GM19328 (cell line): ENCODE results near the gene KHK.

Source experiments
- ATAC-seq: cut with Tn5 transposase; IDR thresholded peaks from one replicate; pipeline ENCODE4 v1.9.1; 2021; ENCODE audit warnings: mild to moderate bottlenecking, moderate library complexity; ENCODE audit not compliant: unreplicated experiment

Gene KHK

GRCh38 chr2:27086724-27087593 is at the start of gene KHK:
KHK (plus strand) TSS chr2:27086772; CDS start chr2:27087260, 488 bp downstream.
- peak; percentile 9 for ATAC-seq

- no peak for ATAC-seq
These were observed 48.6 kb upstream of the KHK start for GRCh38 chr2:27038012-27038411.

DNA sequence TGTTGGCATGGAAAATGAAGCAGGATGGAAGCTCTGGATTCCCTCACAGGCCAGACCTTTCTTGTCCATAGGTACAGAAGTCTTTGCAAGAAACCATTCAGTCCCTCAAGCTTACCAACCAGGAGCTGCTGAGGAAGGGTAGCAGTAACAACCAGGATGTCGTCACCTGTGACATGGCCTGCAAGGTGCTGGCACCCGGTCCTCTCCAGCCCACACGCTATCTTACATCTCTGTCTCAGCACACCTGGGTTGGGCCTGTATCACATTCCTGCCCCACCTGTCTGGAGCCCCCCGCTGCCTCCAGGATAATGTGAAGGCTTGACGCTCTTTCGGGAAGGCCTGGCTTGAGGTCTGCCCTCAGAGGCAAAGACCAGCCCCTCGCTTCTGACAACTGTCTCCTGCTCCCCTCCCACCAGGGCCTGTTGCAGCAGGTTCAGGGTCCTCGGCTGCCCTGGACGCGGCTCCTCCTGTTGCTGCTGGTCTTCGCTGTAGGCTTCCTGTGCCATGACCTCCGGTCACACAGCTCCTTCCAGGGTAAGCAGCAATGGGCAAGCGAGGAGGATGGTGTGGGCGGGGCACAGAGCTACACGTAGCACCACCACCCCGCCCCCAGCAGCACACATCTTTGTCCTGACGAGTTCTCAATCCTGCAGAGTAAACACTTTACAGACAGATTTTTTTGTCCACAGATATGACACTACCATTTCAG is 47.8 kb upstream of the KHK start:
- no peak for ATAC-seq

DNA sequence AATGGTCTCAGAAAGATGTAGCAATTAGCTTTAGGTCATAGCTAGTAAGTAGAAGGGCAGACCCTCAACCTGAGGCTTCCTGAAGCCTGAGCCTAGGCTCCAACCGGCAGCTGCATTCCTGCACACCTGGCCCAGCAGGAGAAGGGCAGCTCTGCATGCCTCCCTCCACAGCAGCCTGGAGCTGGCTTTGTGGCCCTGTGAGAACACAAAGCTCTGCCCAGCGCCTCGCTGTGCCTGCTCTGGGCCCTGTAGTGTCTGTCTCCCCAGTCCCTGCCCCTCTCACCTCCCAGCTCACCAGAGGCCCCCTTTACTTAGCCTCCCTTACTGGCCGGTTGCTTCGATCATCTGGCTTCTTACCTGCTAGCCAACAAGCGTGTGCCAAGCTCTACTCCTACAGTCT is 47.1 kb upstream of the KHK start:
- no peak for ATAC-seq

DNA sequence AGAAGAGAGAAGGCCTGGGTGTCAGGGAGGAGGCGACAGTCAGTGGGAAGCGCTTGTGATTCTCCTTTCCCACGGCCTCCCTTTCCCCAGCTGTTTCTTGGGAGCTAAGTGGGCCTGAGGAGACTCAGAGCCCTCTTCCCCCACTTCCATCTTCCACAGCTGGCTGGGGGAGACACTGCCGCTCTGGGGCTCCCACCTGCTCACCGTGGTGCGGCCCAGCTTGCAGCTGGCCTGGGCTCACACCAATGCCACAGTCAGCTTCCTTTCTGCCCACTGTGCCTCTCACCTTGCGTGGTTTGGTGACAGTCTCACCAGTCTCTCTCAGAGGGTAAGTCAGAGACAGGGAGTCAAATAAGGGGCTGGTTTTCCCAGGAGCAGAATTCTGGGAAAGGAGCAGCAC is 46.7 kb upstream of the KHK start:
- no peak for ATAC-seq

DNA sequence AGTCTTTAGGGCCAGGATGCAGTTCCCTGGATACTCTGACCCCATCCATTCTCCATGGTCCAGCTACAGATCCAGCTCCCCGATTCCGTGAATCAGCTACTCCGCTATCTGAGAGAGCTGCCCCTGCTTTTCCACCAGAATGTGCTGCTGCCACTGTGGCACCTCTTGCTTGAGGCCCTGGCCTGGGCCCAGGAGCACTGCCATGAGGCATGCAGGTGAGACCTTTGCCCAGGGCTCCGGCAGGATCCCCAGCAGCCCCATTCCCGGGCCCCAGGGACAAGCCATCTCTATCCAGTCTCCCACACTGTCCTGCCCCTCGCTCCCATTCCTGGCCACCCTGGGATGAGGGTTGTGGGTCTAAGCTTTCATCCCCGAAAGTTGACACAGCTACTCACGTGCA is 46.3 kb upstream of the KHK start:
- no peak for ATAC-seq

- no peak for ATAC-seq
These were observed 44.8 kb upstream of the KHK start for GRCh38 chr2:27041752-27042151.

GRCh38 chr2:27042159-27042661 is 44.4 kb upstream of the KHK start:
- no peak for ATAC-seq

GRCh38 chr2:27042985-27043634 is 43.5 kb upstream of the KHK start:
- ATAC-seq = no peak

DNA sequence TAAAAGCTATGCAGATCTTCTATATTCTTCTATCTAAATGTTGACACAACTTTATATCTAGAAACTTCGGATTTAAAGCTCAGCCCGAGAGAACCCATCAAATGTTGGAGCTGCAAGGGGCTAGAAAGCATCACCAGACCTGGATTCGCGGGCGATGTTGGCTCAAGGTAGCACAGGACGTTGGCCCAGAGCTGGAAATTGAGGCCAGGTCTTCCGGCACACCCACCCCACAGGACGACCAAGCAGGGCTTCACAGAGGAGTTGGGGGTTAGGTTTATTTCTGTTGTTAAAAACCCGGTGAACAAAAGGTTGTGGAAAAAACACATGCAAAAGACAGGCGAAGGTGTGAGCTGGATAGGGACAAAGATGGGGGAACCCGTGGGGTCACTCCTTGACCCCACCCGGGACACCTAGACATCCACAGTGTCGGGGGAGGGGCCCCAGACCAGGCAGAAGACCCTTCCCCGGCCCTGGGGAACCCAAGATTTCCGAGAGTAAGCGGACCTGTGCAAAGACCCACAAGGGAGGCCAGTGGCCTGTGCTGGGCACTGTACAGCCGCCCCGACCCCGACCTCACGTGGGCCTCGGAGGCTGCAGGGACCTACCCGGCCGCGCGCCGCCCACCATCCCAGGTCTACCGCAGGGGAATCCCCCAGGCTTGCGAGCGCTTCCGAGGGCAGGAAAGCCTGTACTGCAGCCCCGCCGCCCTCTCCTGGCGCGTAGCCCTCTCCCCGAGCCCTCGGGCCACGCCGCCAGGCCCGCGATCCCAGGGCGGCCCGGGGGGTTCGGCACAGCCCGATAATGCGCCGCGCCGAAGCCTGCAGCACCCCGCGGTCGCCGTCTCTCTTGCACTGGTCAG is 36.9 kb upstream of the KHK start:
- no peak for ATAC-seq

DNA sequence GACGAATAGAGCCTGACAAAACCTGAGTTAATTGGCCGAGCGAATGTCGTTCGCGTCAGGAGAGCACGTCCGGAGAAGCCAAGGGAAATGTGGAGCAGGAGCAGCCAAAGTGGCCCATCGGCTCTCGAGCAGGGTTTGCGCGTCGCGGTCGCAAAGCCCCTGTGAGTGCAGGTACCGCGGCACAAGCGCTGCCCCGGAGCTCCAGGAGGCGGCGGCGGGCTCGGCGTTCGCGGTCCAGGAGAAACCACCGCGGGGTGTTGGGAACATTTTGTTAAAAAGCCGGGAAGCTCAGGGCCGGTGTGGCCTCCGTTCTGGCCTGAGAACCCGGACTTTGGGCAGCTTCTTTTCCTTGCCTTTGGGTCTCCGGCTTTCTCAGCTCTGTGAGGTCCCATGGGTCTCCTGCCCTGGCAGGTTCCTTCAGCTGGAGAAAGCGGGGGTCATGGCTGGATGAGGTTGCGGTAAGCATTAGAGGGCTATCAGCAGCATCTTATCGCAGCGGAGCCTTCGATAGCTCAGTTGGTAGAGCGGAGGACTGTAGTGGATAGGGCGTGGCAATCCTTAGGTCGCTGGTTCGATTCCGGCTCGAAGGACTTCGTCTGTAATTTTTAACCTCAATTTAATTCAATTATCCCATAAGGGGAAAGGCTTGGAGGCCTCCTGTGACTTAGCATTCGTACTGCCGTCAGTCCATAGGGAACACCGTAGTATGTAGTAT is 36.1 kb upstream of the KHK start:
- ATAC-seq = peak; percentile 45

DNA sequence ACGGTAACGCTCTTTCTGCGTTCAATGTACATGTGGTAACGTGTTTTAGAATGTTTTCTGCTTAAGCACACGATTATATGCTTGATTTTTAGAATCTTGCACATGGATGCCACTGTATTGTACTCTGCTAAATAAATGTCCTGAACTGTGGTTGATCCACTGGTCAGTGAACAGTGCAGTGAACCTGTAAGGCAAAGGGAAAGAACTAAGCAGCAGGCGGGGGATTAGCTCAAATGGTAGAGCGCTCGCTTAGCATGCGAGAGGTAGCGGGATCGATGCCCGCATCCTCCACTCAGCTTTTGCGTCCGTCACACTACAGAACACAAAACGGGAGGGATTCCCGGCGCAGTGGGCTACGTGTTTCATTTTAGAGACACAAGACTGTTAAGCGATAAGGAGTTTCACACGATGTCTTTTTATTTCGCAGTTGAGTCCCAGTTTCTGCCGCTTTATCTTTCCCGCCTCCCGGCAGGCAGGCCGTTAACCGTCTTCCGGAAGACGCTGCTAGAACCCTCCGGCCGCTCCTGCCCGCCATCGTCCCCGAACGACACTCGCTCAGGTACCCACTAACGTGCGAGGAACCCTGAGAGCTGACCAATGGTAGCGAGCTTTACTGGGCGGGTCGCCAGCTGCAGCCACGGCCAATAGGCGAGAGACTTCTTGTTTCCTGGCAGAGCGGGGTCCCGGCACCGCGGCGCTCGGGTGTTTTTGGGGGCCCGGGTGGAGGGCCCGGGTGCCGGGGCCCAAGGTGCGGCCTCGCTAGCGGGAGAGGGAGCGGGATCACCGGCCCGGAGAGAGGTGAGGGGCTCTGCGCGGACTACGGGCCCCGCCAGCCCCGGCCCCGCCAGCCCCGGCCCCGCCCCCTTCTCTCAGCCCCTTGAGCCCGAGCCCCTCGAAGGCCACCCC is 35.3 kb upstream of the KHK start, which contains the start of gene AGBL5:
TSS of gene AGBL5 (plus strand) at position 673 of the 906 bp plus-strand sequence. CDS start 1,291 bp downstream, outside the sequence.
- ATAC-seq = peak; percentile 62

DNA sequence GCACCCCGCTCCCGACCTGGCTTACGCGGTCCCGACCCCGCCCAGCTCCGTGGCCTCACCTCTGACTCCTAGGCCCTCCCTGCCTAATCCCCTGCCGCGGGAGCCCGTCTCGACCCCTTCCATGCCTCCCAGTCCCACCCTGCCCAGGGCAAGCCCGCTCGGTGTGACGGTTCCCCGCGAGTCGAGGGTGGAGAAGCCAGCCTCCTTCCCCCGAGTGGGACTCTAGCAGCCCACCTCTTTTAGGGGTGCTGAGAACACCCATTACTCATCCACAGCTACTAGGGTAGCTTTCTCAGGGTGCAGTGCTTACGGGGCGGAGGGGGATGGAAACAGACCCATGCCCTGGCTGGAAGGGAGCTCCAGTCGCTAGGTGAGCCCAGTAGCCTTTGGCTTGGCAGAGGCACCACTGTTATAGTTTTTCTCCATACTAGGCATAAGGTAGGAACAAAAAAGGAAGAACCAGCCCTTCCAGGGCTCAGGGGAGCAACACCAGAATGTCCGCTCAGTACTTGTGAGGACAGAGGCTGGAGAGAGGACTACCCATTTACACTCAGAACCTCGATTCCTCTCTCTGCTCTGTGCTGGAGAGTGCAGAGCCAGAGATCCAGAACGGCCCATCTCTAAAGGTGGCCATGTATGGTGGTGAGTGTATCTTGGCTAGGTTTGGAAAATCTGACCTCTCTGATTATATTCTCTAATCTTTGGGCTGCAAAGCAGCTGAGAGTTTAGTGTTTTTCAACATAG is 34.5 kb upstream of the KHK start:
- no peak for ATAC-seq

DNA sequence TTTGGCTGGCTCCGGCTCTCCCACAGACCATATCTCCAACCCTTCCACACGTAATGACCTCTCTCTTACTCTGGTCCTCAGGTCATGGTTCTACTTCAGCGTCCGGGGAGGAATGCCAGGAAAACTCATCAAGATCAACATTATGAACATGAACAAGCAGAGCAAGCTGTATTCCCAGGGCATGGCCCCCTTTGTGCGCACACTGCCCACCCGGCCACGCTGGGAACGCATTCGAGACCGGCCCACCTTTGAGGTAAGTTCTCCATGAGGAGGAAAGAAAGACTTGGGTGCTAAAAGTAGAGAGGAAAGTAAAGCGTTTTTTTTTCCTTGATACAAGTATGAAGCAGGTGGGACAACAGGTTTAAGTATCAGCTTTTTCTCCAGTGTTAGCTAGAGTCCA is 33.3 kb upstream of the KHK start:
- no peak for ATAC-seq

GRCh38 chr2:27053776-27054175 is 32.8 kb upstream of the KHK start:
- ATAC-seq = no peak

DNA sequence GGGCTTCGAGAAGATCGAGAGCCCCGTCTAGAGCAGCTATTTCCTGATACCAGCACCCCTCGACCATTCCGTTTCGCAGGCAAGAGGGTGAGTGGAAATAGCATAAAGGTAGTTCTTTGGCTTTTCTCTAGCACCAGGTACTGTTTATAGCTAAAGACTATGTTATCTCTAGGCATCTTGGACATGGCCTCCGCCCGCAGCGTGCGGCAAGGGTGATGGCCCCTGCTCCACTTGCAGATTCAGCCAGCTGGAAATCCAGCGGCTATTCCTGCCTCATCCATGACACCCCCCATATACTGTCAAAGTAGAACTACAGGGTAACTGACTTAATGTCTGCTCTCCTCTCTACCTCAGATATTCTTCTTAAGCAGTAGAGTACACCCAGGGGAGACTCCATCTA is 31.9 kb upstream of the KHK start:
- no peak for ATAC-seq

GRCh38 chr2:27057184-27057583 is 29.4 kb upstream of the KHK start:
- no peak for ATAC-seq

GRCh38 chr2:27058210-27058609 is 28.4 kb upstream of the KHK start:
- no peak for ATAC-seq
